ENCODE measurements around the gene CHAT. TPM values are rescaled to one million over a fixed set of nuclear protein-coding genes. Genes with fewer than 3 reads are reported as not detected.

The CHAT gene
- total RNA-seq, 4 donors from 2014 or later = not detected

DNA sequence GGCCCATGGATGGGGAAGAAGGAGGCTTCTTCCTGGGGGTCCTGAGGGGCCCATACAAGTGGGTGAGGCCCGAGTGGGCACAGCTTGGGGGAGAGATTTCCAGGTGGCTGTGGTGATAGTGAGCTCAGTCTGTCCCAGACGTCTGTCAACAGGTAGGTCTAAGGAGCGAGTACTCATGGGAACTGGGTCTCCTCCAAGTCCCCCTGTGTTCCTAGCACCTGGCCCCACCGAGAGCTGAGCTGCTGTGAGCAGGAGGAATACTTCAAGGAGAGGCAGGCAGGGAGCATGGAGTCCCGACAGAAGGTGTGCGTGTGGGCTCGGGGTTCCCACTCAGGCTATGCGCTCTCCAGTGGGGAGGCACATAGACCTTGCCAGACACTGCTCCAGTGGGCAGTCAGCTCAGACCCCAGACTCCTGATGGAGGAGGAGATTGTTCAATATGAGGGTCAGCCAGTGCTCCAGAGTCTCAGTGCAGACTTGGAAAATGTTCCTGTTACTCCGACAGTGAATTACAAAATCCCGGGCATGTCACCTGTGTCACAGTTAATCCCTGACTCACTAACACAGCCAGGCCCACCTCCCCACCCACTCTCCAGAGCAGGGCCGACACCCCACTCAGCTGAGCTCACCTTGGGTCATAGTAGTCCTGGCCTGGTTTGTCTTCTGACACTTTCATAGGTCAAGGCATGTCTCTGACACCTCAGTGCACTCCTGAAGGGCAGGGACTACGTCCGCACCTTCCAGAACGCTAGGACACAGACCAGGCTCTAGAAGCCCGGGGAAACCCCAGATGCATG is 37.4 kb downstream of the CHAT start:
- 71 to 82% methylated on average over 11 to 14 of the region's 15 CpGs for WGBS, 2 donors
- Histone ChIP-seq H3K27me3 (no peaks in the 10 kb centered on the region), H3K9me3 (no peaks in the 10 kb centered on the region), H3K27ac (no peak overlapping the region), H3K4me1 (no peaks in the 10 kb centered on the region), H3K4me3 (replicated peaks in 1 of 3) (no peak overlapping the region), H3K36me3 (no peaks in the 10 kb centered on the region)
- DNase-seq = no peak
- intact Hi-C loops (cut with DNase I) = no loop called here
- no peak for TF ChIP-seq CTCF (IDR thresholded peaks at IDR 0.05)
- no peak for TF ChIP-seq POLR2A (IDR thresholded peaks at IDR 0.05)

GRCh38 chr10:49651917-49652316 is 38.1 kb downstream of the CHAT start:
- no peak overlapping the region for H3K27ac ChIP-seq
- DNase-seq = no peak
- H3K4me3 ChIP-seq (replicated peaks in 1 of 3) = no peak overlapping the region
- intact Hi-C loops (cut with DNase I) = no loop called here
- no peaks in the 10 kb centered on the region for H3K27me3 ChIP-seq
- H3K36me3 ChIP-seq = no peaks in the 10 kb centered on the region
- no peaks in the 10 kb centered on the region for H3K4me1 ChIP-seq
- 60 to 87% methylated on average over 2 of the region's 2 CpGs for WGBS, 2 donors
- H3K9me3 ChIP-seq = no peaks in the 10 kb centered on the region
- no peak for TF ChIP-seq CTCF (IDR thresholded peaks at IDR 0.05)
- no peak for TF ChIP-seq POLR2A (IDR thresholded peaks at IDR 0.05)

- Histone ChIP-seq H3K9me3 (no peaks in the 10 kb centered on the region), H3K4me1 (no peaks in the 10 kb centered on the region), H3K27me3 (no peaks in the 10 kb centered on the region), H3K27ac (no peak overlapping the region), H3K36me3 (no peaks in the 10 kb centered on the region), H3K4me3 (replicated peaks in 1 of 3) (no peak overlapping the region)
- TF ChIP-seq CTCF (IDR thresholded peaks at IDR 0.05) (no peak), POLR2A (IDR thresholded peaks at IDR 0.05) (no peak)
- 77 to 78% methylated on average over 15 of the region's 15 CpGs for WGBS, 2 donors
- intact Hi-C loops (cut with DNase I) = no loop called here
- DNase-seq = no peak
These were observed 38.8 kb downstream of the CHAT start for GRCh38 chr10:49652421-49653272.

DNA sequence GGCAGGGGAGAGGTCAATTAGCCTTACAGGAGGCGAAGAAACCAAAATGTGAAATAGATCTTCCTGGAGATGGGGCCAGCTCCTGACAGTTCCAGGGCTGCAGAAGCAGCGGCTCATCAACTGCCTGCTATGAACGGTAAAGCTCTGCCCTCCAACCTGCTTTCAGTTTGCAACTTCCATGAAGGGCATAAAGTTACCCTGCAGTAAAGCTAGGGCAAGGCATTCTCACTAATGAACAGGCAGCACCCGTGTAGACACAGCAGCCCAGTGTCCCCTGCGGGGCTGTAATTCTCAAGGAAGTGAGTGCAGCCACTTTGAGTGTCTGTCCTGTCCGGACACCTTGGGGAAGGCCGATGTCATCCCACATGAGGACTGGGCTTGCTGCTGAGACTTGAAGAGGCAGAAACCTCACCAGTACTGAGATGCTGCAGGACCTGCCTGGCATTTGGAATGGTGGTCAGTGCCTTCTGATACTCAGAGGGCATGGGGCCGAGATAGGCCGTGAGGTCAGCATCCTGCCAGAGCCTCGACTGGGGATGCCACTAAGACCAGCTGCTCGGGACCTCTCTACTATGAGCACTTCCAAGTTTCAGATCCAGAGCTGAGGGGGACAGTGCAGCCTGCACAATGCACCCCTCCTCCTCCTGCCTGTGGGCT is 39.6 kb downstream of the CHAT start:
- H3K27ac ChIP-seq = no peak overlapping the region
- no peak for DNase-seq
- H3K4me1 ChIP-seq = no peaks in the 10 kb centered on the region
- H3K27me3 ChIP-seq = no peaks in the 10 kb centered on the region
- no peak overlapping the region for H3K4me3 ChIP-seq (replicated peaks in 1 of 3)
- H3K9me3 ChIP-seq = no peaks in the 10 kb centered on the region
- 70 to 77% methylated on average over 8 to 11 of the region's 11 CpGs for WGBS, 2 donors
- no peaks in the 10 kb centered on the region for H3K36me3 ChIP-seq
- intact Hi-C loops (cut with DNase I) = no loop called here
- TF ChIP-seq POLR2A (IDR thresholded peaks at IDR 0.05) (no peak), CTCF (IDR thresholded peaks at IDR 0.05) (no peak)
